ENCODE measurements around the gene ZNF467. TPM values are rescaled to one million over a fixed set of nuclear protein-coding genes. Genes with fewer than 3 reads are reported as not detected.

Gene ZNF467
- total RNA-seq, 1 donor, result 1.3 TPM

DNA sequence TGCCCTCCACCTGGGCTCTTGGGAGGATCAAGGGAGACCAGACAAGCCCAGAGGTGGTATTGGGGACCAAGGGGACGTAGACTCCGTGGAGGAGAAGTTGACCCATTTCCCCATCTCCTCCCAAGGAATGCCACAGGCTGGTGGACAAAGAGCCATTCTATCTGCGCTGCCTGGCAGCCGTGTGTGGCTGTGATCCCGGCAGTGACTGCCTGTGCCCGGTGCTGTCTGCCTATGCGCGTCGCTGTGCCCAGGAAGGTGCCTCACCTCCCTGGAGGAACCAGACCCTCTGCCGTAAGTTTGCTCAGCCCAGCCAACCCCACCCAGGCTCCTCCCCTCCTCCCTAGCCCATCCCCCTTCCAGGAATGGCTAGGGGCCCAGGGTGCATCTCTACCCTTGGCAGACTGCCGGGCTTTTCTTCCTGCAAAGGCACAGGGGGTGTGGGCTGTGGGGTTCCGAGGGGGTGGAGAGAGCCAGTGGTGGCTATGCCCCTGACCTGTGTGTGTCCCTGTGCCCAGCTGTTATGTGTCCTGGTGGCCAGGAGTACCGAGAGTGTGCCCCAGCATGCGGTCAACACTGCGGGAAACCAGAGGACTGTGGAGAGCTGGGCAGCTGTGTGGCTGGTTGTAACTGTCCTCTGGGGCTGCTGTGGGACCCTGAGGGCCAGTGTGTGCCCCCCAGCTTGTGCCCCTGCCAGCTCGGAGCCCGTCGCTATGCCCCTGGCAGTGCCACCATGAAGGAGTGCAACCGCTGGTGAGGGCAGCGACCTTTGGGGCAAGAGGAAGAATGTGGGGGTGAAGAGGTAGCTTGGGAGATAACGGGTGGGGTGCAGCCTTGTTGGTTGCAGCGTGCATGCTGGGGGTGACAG lies 10.2 kb upstream of the ZNF467 start:
- TF ChIP-seq, protein P1, sequence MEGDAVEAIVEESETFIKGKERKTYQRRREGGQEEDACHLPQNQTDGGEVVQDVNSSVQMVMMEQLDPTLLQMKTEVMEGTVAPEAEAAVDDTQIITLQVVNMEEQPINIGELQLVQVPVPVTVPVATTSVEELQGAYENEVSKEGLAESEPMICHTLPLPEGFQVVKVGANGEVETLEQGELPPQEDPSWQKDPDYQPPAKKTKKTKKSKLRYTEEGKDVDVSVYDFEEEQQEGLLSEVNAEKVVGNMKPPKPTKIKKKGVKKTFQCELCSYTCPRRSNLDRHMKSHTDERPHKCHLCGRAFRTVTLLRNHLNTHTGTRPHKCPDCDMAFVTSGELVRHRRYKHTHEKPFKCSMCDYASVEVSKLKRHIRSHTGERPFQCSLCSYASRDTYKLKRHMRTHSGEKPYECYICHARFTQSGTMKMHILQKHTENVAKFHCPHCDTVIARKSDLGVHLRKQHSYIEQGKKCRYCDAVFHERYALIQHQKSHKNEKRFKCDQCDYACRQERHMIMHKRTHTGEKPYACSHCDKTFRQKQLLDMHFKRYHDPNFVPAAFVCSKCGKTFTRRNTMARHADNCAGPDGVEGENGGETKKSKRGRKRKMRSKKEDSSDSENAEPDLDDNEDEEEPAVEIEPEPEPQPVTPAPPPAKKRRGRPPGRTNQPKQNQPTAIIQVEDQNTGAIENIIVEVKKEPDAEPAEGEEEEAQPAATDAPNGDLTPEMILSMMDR (IDR thresholded peaks at IDR 0.05; ENCODE audit: insufficient read depth, low read depth, low read length), result no peak
- DNase-seq (ENCODE audit: low read depth), result no peak
- no peak overlapping the region for H3K4me3 ChIP-seq (ENCODE audit: low read depth, low read length)

DNA sequence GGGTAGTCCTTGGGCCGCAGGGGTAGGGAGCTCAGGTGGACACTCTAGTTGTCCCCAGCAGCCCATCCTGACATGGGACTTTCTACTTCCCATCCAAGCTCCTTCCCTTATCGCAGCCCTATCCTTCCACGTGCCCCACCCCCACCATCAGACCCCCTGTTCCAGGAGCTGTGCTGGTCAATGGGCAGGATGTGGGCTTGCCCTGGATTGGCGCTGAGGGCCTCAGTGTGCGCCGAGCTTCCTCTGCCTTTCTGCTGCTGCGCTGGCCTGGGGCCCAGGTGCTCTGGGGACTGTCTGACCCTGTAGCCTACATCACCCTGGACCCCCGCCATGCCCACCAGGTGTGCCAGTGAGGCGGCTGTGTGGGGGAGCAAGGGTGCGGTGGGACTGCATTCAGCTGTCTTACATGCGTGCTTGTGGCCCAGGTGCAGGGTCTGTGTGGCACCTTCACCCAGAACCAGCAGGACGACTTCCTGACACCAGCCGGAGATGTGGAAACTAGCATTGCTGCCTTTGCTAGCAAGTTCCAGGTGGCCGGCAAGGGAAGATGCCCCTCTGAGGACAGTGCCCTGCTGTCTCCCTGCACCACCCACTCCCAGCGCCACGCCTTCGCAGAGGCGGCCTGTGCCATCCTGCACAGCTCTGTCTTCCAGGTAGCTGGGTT lies 9.4 kb upstream of the ZNF467 start:
- H3K4me3 ChIP-seq (ENCODE audit: low read depth, low read length), result no peak overlapping the region
- TF ChIP-seq, protein P1 (IDR thresholded peaks at IDR 0.05; ENCODE audit: insufficient read depth, low read depth, low read length), result no peak
- DNase-seq (ENCODE audit: low read depth), result no peak

DNA sequence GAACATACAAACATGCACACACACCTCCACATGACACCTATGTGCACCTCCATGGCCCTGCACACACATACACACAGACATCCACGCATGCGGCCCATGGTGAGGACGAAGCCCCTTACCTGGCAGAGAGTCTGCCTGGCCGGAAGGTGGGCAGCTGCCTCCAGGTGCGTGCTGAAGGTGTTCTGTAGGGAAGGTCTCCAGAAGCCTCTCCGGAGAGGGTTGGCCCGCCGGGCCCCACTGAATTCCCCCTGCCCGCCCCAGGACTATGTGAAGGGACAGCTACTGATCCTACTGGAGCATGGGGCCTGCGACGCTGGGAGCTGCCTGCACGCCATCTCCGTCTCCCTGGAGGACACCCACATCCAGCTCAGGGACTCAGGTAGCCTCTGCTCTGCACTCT lies 8.5 kb upstream of the ZNF467 start:
- no peak overlapping the region for H3K4me3 ChIP-seq (ENCODE audit: low read depth, low read length)
- TF ChIP-seq, protein P1 (IDR thresholded peaks at IDR 0.05; ENCODE audit: insufficient read depth, low read depth, low read length), result no peak
- no peak for DNase-seq (ENCODE audit: low read depth)

DNA sequence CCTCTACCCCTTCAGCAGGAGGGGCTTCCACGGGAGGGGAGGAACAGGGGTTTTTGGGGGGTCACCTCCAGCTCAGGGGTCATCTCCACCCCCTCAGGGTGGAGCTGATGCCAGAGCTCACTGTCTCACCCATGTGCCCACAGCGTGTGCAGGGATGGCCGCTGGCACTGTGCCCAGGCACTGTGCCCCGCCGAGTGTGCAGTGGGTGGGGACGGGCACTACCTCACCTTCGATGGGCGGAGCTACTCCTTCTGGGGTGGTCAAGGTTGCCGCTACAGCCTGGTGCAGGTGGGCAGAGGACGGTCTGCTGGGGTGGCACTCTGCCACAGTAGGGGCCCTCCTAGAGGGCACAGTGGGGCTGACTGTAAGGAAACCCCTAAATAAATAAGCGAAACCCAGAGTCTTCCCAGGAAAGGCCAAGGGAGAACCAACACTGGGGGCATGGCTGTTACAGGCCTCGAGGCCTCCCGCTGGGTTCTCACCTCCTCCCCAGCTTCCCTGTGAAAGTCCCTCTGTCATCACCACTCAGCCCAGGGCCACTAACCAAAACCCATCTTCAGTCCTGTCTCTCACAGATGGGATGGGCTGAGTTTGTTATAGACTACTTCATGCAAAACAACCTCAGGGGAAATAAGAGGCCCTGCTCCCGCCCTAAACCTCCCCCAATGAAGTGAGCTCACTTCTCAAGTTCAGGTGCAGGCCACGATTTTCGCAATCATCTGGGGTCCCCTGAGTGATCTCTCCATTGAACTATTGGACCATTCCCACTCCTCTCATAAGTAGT lies 7.4 kb upstream of the ZNF467 start:
- TF ChIP-seq, protein P1 (IDR thresholded peaks at IDR 0.05; ENCODE audit: insufficient read depth, low read depth, low read length), result no peak
- no peak overlapping the region for H3K4me3 ChIP-seq (ENCODE audit: low read depth, low read length)
- no peak for DNase-seq (ENCODE audit: low read depth)

DNA sequence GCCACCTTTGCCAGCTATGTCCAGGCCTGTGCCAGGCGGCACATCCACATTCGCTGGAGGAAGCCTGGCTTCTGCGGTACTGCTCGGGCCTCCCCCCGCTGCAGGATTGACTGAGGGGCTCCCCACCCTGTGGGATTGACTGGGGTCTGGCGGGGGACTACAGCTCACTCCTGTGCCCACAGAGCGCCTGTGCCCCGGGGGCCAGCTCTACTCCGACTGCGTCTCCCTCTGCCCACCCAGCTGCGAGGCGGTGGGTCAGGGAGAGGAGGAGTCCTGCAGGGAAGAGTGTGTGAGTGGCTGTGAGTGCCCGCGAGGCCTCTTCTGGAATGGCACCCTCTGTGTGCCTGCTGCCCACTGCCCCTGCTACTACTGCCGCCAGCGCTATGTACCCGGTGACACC lies 6.7 kb upstream of the ZNF467 start:
- DNase-seq (ENCODE audit: low read depth), result no peak
- no peak overlapping the region for H3K4me3 ChIP-seq (ENCODE audit: low read depth, low read length)
- TF ChIP-seq, protein P1 (IDR thresholded peaks at IDR 0.05; ENCODE audit: insufficient read depth, low read depth, low read length), result no peak

DNA sequence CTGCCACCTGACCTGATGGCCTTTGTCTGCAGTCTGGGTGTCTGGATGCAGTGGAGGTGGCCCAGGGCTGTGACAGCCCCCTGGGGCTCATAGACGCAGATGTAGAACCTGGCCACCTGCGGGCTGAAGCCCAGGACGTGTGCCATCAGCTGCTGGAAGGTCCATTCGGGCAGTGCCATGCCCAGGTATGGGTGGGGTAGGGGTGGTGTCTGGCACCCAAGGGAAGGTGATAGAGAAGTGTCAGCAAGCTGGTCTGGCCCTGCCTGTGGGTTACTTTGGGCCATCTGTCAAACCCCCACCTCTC lies 6.1 kb upstream of the ZNF467 start:
- DNase-seq (ENCODE audit: low read depth), result no peak
- H3K4me3 ChIP-seq (ENCODE audit: low read depth, low read length), result no peak overlapping the region
- TF ChIP-seq, protein P1 (IDR thresholded peaks at IDR 0.05; ENCODE audit: insufficient read depth, low read depth, low read length), result no peak

Measured in fibroblast of villous mesenchyme (primary cell).